Breast epithelium (tissue), 4 donors: ENCODE data around the gene LRIG3. TPM values are rescaled to one million over a fixed set of nuclear protein-coding genes. Genes with fewer than 3 reads are reported as not detected.

Experiments used
- DNase-seq, 2 donors: peaks; one replicate each; pipeline ENCODE4 v3.0.0-alpha.2; 2019; ENCODE audit warnings: low spot score in 2 of 2
- H3K27ac ChIP-seq, 2 donors: fragments of 200-600 bp; sonication (generic) in 1 of 2; one replicate each; pipeline ENCODE4 v1.5.1; 2016 to 2019; ENCODE audit warnings: mild to moderate bottlenecking in 1 of 2
- H3K27me3 ChIP-seq, 2 donors: fragments of 200-600 bp; sonication (generic) in 1 of 2; one replicate each; pipeline versions ENCODE4 v1.5.1 to v1.6.0; 2017 to 2019; ENCODE audit warnings: control low read depth in 1 of 2, mild to moderate bottlenecking in 1 of 2
- H3K36me3 ChIP-seq: fragments of 200-600 bp; one replicate; pipeline ENCODE4 v1.5.1; 2019
- H3K4me1 ChIP-seq, 2 donors: fragments of 200-600 bp; sonication (generic); one replicate each; pipeline ENCODE4 v1.5.1; 2016 to 2019; ENCODE audit warnings: control low read depth in 1 of 2
- H3K4me3 ChIP-seq, 3 donors: fragments of 200-600 bp; sonication (generic); 1 replicate in 2 of 3; 2 replicates in 1 of 3; pipeline ENCODE4 v1.5.1; 2016 to 2019; ENCODE audit warnings: mild to moderate bottlenecking in 3 of 3, moderate library complexity in 2 of 3
- H3K9me3 ChIP-seq, 2 donors: fragments of 200-600 bp; sonication (generic) in 1 of 2; one replicate each; pipeline ENCODE4 v1.5.1; 2016 to 2019; ENCODE audit warnings: control low read depth in 1 of 2
- CTCF ChIP-seq, 3 donors: fragments of 450-650 bp; IDR thresholded peaks; one replicate each; pipeline ENCODE4 v1.5.1; 2016 to 2017; ENCODE audit warnings: antibody characterized with exemption in 3 of 3, mild to moderate bottlenecking in 3 of 3, moderate library complexity in 3 of 3
- POLR2A ChIP-seq: fragments of 450-650 bp; IDR thresholded peaks from one replicate; pipeline ENCODE4 v1.6.1; 2016; ENCODE audit warnings: antibody characterized with exemption, mild to moderate bottlenecking, moderate library complexity
- POLR2AphosphoS5 ChIP-seq, 3 donors: sonication (generic); formaldehyde crosslinking; IDR thresholded peaks; one replicate each; pipeline ENCODE4 v1.6.1; 2017; ENCODE audit warnings: antibody characterized with exemption in 3 of 3
- intact Hi-C: fragments of 100-400 bp; cut with DNase I; formaldehyde crosslinking; loops from one replicate; pipeline ENCODE4 v1.15.1; 2023; ENCODE audit warnings: low total_unique reads
- total RNA-seq, 3 donors: library from RNA; depleted of rRNA; stranded (reverse); fragments of >200 nt; gene quantifications; one replicate each; pipeline ENCODE4 v1.1.0, GENCODE V29; 2016

LRIG3 gene
- total RNA-seq, 3 donors from 2014 or later: 116 to 139 (median 125) TPM

GRCh38 chr12:58965568-58965967 lies 45.3 kb upstream of the LRIG3 start:
- no peak overlapping the region for H3K27ac ChIP-seq
- DNase-seq: no peak
- H3K36me3 ChIP-seq: no peaks in the 10 kb centered on the region
- no peaks in the 10 kb centered on the region for H3K4me1 ChIP-seq
- no peak for TF ChIP-seq CTCF (IDR thresholded peaks at IDR 0.05)
- no peak overlapping the region for H3K4me3 ChIP-seq
- no peaks in the 10 kb centered on the region for H3K9me3 ChIP-seq
- H3K27me3 ChIP-seq: no peaks in the 10 kb centered on the region
- intact Hi-C loops: no loop called here

GRCh38 chr12:58963844-58964243 lies 43.5 kb upstream of the LRIG3 start:
- H3K27ac ChIP-seq: no peak overlapping the region
- no peaks in the 10 kb centered on the region for H3K27me3 ChIP-seq
- H3K9me3 ChIP-seq: no peaks in the 10 kb centered on the region
- no peak overlapping the region for H3K4me3 ChIP-seq
- no peak for DNase-seq
- H3K4me1 ChIP-seq: no peaks in the 10 kb centered on the region
- intact Hi-C loops: loop anchor here (5.0 kb wide), 1 partner anchor 112 kb away; no protein-coding TSS in a partner anchor
- TF ChIP-seq POLR2AphosphoS5 (IDR thresholded peaks at IDR 0.05) (no peak), CTCF (IDR thresholded peaks at IDR 0.05) (no peak), POLR2A (no peak)
- H3K36me3 ChIP-seq: no peaks in the 10 kb centered on the region

GRCh38 chr12:58961906-58962305 lies 41.6 kb upstream of the LRIG3 start:
- H3K27me3 ChIP-seq: no peaks in the 10 kb centered on the region
- intact Hi-C loops: loop anchor here (5.0 kb wide), 1 partner anchor 110 kb away; no protein-coding TSS in a partner anchor
- H3K9me3 ChIP-seq: no peaks in the 10 kb centered on the region
- H3K4me3 ChIP-seq: no peak overlapping the region
- TF ChIP-seq POLR2AphosphoS5 (IDR thresholded peaks at IDR 0.05): no peak
- no peak for TF ChIP-seq POLR2A
- TF ChIP-seq CTCF (IDR thresholded peaks at IDR 0.05): no peak
- H3K27ac ChIP-seq: no peak overlapping the region
- DNase-seq: no peak
- no peaks in the 10 kb centered on the region for H3K36me3 ChIP-seq
- no peaks in the 10 kb centered on the region for H3K4me1 ChIP-seq

GRCh38 chr12:58961166-58961565 lies 40.9 kb upstream of the LRIG3 start:
- no peak for DNase-seq
- no peaks in the 10 kb centered on the region for H3K27me3 ChIP-seq
- H3K27ac ChIP-seq: no peak overlapping the region
- no peak for TF ChIP-seq POLR2AphosphoS5 (IDR thresholded peaks at IDR 0.05)
- intact Hi-C loops: loop anchor here (5.0 kb wide), 1 partner anchor 109 kb away; no protein-coding TSS in a partner anchor
- H3K36me3 ChIP-seq: no peaks in the 10 kb centered on the region
- no peaks in the 10 kb centered on the region for H3K9me3 ChIP-seq
- H3K4me3 ChIP-seq: no peak overlapping the region
- H3K4me1 ChIP-seq: no peaks in the 10 kb centered on the region

GRCh38 chr12:58959639-58960300 lies 39.5 kb upstream of the LRIG3 start:
- TF ChIP-seq POLR2A: no peak
- no peak for TF ChIP-seq POLR2AphosphoS5 (IDR thresholded peaks at IDR 0.05)
- no peak for TF ChIP-seq CTCF (IDR thresholded peaks at IDR 0.05)
- intact Hi-C loops: loop anchor here (5.0 kb wide), 1 partner anchor 107 kb away; no protein-coding TSS in a partner anchor
- Histone ChIP-seq H3K4me1 (no peaks in the 10 kb centered on the region), H3K4me3 (no peak overlapping the region), H3K9me3 (no peaks in the 10 kb centered on the region), H3K27me3 (no peaks in the 10 kb centered on the region), H3K27ac (no peak overlapping the region), H3K36me3 (no peaks in the 10 kb centered on the region)
- no peak for DNase-seq
